ENCODE results near the gene CLMP.
A peak's percentile ranks its signal among the peaks of the same experiment; 100 is the strongest.

CLMP gene

GRCh38 chr11:123235117-123235655, 40.1 kb upstream of the CLMP start (continued):
- no peak for TF ChIP-seq ZNF302 (tag by site-specific recombination; IDR thresholded peaks at IDR 0.05; ENCODE audit: low read depth)
- 0 out of 2 replicates have a peak, but pooled peaks have one; percentile 50 for TF ChIP-seq ZNF112 (tag by site-specific recombination; IDR thresholded peaks at IDR 0.05)
- TF ChIP-seq ZSCAN23 (tag by site-specific recombination; IDR thresholded peaks at IDR 0.05) = no peak
- TF ChIP-seq ZNF292 (tag by site-specific recombination; IDR thresholded peaks at IDR 0.05; ENCODE audit: borderline replicate concordance, low read depth) = no peak
- TF ChIP-seq ZNF830 (tag by site-specific recombination; IDR thresholded peaks at IDR 0.05; ENCODE audit: low read depth) = peak; percentile 46; the same call in 1 of the 2 replicates

- POLR2A ChIA-PET = no interaction called here
- Histone ChIP-seq H3K4me3 (ENCODE audit: low read depth, low read length) (no peak overlapping the region), H3K9me3 (ENCODE audit: control insufficient read depth, insufficient read depth, low read depth, low read length) (no peaks in the 10 kb centered on the region), H3K27ac (ENCODE audit: extremely low read depth, low read depth, low read length) (no peak overlapping the region), H3K4me1 (ENCODE audit: control insufficient read depth, insufficient read depth, low read length) (no peaks in the 10 kb centered on the region), H3K36me3 (ENCODE audit: control insufficient read depth in 2 of 2, insufficient read depth in 1 of 2, low read length in 2 of 2) (no peaks in the 10 kb centered on the region)
- TF ChIP-seq ZNF76 (tag by site-specific recombination; IDR thresholded peaks at IDR 0.05; ENCODE audit: borderline replicate concordance, low read depth) (no peak), ELK4 (IDR thresholded peaks at IDR 0.05; ENCODE audit: borderline replicate concordance, low read depth, low read length) (no peak), SALL2 (tag by site-specific recombination; IDR thresholded peaks at IDR 0.05; ENCODE audit: borderline replicate concordance) (no peak), ZNF366 (tag by site-specific recombination; conservative IDR thresholded peaks at IDR 0.05) (no peak), ZNF544 (tag by site-specific recombination; IDR thresholded peaks at IDR 0.05) (no peak), ZNF626 (tag by site-specific recombination; IDR thresholded peaks at IDR 0.05) (no peak), MYNN (tag by site-specific recombination; IDR thresholded peaks at IDR 0.05; ENCODE audit: borderline replicate concordance) (no peak), ZNF660 (tag by site-specific recombination; IDR thresholded peaks at IDR 0.05) (no peak), SETDB1 (IDR thresholded peaks at IDR 0.05; ENCODE audit: insufficient read length, low read length) (no peak), ZNF433 (tag by site-specific recombination; IDR thresholded peaks at IDR 0.05; ENCODE audit: low read depth) (no peak), TRIM28 (IDR thresholded peaks at IDR 0.05; ENCODE audit: borderline replicate concordance, low read length) (no peak), ZNF560 (tag by site-specific recombination; IDR thresholded peaks at IDR 0.05; ENCODE audit: borderline replicate concordance) (no peak)
- TF ChIP-seq, protein P1, sequence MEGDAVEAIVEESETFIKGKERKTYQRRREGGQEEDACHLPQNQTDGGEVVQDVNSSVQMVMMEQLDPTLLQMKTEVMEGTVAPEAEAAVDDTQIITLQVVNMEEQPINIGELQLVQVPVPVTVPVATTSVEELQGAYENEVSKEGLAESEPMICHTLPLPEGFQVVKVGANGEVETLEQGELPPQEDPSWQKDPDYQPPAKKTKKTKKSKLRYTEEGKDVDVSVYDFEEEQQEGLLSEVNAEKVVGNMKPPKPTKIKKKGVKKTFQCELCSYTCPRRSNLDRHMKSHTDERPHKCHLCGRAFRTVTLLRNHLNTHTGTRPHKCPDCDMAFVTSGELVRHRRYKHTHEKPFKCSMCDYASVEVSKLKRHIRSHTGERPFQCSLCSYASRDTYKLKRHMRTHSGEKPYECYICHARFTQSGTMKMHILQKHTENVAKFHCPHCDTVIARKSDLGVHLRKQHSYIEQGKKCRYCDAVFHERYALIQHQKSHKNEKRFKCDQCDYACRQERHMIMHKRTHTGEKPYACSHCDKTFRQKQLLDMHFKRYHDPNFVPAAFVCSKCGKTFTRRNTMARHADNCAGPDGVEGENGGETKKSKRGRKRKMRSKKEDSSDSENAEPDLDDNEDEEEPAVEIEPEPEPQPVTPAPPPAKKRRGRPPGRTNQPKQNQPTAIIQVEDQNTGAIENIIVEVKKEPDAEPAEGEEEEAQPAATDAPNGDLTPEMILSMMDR (tag by site-specific recombination; IDR thresholded peaks at IDR 0.05) = no peak
- TF ChIP-seq, protein P2, sequence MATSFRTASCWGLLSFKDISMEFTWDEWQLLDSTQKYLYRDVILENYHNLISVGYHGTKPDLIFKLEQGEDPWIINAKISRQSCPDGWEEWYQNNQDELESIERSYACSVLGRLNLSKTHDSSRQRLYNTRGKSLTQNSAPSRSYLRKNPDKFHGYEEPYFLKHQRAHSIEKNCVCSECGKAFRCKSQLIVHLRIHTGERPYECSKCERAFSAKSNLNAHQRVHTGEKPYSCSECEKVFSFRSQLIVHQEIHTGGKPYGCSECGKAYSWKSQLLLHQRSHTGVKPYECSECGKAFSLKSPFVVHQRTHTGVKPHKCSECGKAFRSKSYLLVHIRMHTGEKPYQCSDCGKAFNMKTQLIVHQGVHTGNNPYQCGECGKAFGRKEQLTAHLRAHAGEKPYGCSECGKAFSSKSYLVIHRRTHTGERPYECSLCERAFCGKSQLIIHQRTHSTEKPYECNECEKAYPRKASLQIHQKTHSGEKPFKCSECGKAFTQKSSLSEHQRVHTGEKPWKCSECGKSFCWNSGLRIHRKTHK (tag by site-specific recombination; IDR thresholded peaks at IDR 0.05) = no peak
- CTCF ChIA-PET = interaction anchor here (0.7 to 3.8 kb wide), 4 partner anchors 11 to 131 kb away, joined by 3 to 16 read pairs (median 12); no protein-coding TSS in a partner anchor
Observed at GRCh38 chr11:123233975-123234334, 38.9 kb upstream of the CLMP start.
